Measurements from ENCODE around the gene SDSL.

The SDSL gene

GRCh38 chr12:113420996-113421595 is 1.1 kb upstream of the SDSL start:
- TF ChIP-seq EZH2phosphoT487 (IDR thresholded peaks at IDR 0.05; ENCODE audit: borderline replicate concordance, low read length) = no peak
- no peak for TF ChIP-seq CTCF (IDR thresholded peaks at IDR 0.05; ENCODE audit: low read depth, low read length, poor library complexity, severe bottlenecking)
- Histone ChIP-seq H3K36me3 (ENCODE audit: control insufficient read depth, low read length) (no peaks in the 10 kb centered on the region), H3K9me2 (replicated peaks; ENCODE audit: control insufficient read depth, low read length) (no peaks in the 10 kb centered on the region), H3K4me3 (ENCODE audit: low read length) (no peak overlapping the region), H3K79me2 (ENCODE audit: control insufficient read depth, low read length) (no peaks in the 10 kb centered on the region), H4K20me1 (ENCODE audit: control insufficient read depth, insufficient read depth, low read depth, low read length) (no peaks in the 10 kb centered on the region), H3K27me3 (ENCODE audit: control insufficient read depth, low read length) (peaks cover 25% of the 10 kb centered on the region), H3K4me1 (ENCODE audit: control insufficient read depth, low read length) (peaks cover 17% of the 10 kb centered on the region), H3F3A (ENCODE audit: control insufficient read depth, insufficient read depth) (no peaks in the 10 kb centered on the region), H3K4me2 (ENCODE audit: low read length) (no peak overlapping the region), H3K27ac (ENCODE audit: low read depth, low read length) (no peak overlapping the region), H3K9me3 (ENCODE audit: control insufficient read depth, insufficient read depth, low read length) (no peaks in the 10 kb centered on the region)

- H3K27me3 ChIP-seq (ENCODE audit: control insufficient read depth, low read length) = peaks cover 33% of the 10 kb centered on the region
- H3K27ac ChIP-seq (ENCODE audit: low read depth, low read length) = no peak overlapping the region
- no peaks in the 10 kb centered on the region for H3K9me3 ChIP-seq (ENCODE audit: control insufficient read depth, insufficient read depth, low read length)
- H3K4me2 ChIP-seq (ENCODE audit: low read length) = no peak overlapping the region
- H3K9me2 ChIP-seq (replicated peaks; ENCODE audit: control insufficient read depth, low read length) = no peaks in the 10 kb centered on the region
- peaks cover 24% of the 10 kb centered on the region for H3K4me1 ChIP-seq (ENCODE audit: control insufficient read depth, low read length)
- no peaks in the 10 kb centered on the region for H3K36me3 ChIP-seq (ENCODE audit: control insufficient read depth, low read length)
- no peak overlapping the region for H3K4me3 ChIP-seq (ENCODE audit: low read length)
- H3K79me2 ChIP-seq (ENCODE audit: control insufficient read depth, low read length) = no peaks in the 10 kb centered on the region
- TF ChIP-seq CTCF (IDR thresholded peaks at IDR 0.05; ENCODE audit: low read depth, low read length, poor library complexity, severe bottlenecking) = no peak
- TF ChIP-seq EZH2phosphoT487 (IDR thresholded peaks at IDR 0.05; ENCODE audit: borderline replicate concordance, low read length) = no peak
- no peaks in the 10 kb centered on the region for H3F3A ChIP-seq (ENCODE audit: control insufficient read depth, insufficient read depth)
- no peaks in the 10 kb centered on the region for H4K20me1 ChIP-seq (ENCODE audit: control insufficient read depth, insufficient read depth, low read depth, low read length)
Measured at GRCh38 chr12:113422886-113423669, 898 bp downstream of the SDSL start.

GRCh38 chr12:113424456-113424855 is 2.3 kb downstream of the SDSL start:
- Histone ChIP-seq H3F3A (ENCODE audit: control insufficient read depth, insufficient read depth) (no peaks in the 10 kb centered on the region), H3K9me3 (ENCODE audit: control insufficient read depth, insufficient read depth, low read length) (no peaks in the 10 kb centered on the region), H3K4me3 (ENCODE audit: low read length) (no peak overlapping the region), H3K4me2 (ENCODE audit: low read length) (no peak overlapping the region), H3K9me2 (replicated peaks; ENCODE audit: control insufficient read depth, low read length) (no peaks in the 10 kb centered on the region), H3K36me3 (ENCODE audit: control insufficient read depth, low read length) (no peaks in the 10 kb centered on the region), H3K79me2 (ENCODE audit: control insufficient read depth, low read length) (no peaks in the 10 kb centered on the region), H3K4me1 (ENCODE audit: control insufficient read depth, low read length) (peaks cover 24% of the 10 kb centered on the region), H4K20me1 (ENCODE audit: control insufficient read depth, insufficient read depth, low read depth, low read length) (no peaks in the 10 kb centered on the region), H3K27ac (ENCODE audit: low read depth, low read length) (no peak overlapping the region), H3K27me3 (ENCODE audit: control insufficient read depth, low read length) (peaks cover 39% of the 10 kb centered on the region)
- TF ChIP-seq EZH2phosphoT487 (IDR thresholded peaks at IDR 0.05; ENCODE audit: borderline replicate concordance, low read length) (no peak), CTCF (IDR thresholded peaks at IDR 0.05; ENCODE audit: low read depth, low read length, poor library complexity, severe bottlenecking) (no peak)
